Activated CD8-positive, alpha-beta memory T cell treated with anti-CD3 and anti-CD28 coated beads for 24 hours (primary cell): ENCODE data around the gene ABHD18.
"Not testable (repeated sequence)": the region's sequence is repeated elsewhere in the genome, so short reads cannot be mapped to it uniquely, and the experiment has no call there.

Source experiments
- DNase-seq: peaks from one replicate; pipeline ENCODE4 v3.0.0-alpha.2; 2020

Gene ABHD18

DNA sequence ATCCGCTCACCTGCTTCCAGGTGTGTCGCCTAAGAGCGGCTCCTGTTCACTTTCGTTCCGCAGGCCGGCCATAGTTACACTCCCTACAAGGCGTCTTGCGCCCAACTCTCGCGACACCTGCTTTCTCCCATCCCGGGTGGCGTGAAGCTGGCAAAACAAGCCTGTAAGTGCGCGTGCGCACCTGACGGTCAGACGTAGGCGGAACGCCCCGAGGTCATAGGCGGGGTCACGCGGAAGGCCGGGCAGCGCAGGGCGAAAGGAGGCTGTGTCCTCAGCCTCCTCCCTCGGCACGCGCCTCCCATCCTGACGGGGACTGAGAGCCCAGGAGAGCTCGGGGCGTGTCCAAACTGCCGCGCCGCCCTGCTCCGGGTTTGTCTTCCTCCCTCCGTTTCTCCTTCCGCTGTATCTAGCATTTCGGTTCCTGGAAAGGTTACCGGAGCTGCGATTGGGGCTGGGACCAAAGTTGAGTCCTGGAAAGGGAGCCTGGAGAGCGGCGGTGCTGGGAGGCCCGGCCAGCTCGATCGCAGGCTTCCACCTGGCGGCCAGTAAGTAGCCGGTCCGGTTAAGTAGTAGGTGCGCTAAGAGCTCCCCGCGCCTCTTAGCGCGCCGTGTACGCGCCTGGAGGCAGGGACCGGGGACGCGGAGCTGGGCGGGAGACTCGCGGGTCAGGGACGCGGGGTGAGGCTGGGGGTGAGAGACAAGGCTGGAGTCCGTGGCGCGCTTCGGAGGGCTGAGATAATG lies at the start of gene ABHD18, which contains the start of gene MFSD8:
ABHD18 (plus strand) TSS at position 345 of the 741 bp plus-strand sequence. CDS start 17,550 bp downstream, outside the sequence.
MFSD8 (minus strand) TSS at position 112 of the 741 bp plus-strand sequence; CDS start at position 72, 40 bp downstream.
- peak; percentile 98 for DNase-seq

DNA sequence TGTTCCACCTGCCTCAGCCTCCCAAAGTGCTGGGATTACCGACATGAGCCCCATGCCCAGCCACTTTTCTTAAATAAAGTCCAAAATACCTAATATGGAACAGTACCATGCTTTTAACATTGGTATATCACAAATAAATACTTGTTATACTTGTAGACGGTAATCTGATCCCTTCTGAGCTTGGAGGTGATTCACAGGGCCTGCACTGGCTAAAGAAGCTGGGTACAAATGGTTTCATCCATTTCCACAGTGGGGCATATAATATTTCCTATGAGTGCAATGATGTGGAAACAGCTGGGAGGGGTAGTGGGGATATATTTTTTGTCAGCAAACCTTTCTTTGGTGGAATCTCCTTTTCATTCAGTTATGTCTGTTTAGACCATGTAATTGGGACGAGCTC lies 48.7 kb upstream of the ABHD18 start:
- DNase-seq = no peak

DNA sequence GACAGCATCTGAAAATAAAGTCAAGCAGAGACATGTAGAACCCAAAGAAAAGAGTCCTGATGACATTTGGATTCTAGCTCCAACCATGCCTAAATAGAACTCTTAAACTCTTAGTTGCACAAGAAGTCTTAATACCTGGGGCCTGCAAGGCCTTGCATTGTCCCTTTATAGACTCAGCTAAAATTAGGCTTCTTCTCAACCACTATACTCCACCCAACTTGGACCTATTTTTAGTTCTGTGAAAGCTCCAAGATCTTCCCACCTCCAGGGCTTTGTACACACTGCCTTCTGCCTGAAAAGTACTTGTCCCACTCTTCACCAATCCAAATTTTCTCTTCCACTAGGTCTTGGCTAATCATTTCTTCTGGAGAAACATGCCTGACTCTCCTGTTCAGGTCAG lies 48.1 kb upstream of the ABHD18 start:
- no peak for DNase-seq

DNA sequence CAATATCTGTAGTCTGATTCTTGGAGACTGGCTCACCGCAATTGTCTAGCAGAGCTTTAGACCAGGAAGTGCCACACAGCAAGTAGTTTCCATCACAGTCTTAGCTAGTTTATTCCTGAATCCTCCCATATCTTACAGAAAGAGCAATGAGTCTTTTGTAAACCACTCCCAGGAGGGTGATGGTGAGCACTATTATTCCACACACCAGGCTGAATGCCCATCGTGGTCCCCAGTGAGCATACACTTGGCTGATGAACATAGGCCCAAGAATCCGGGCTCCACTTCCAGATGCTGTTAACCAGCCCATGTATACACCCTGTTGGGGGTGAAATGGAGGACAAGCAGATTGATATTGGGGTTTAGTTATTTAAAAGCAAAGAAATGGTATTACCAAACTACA lies 44.7 kb upstream of the ABHD18 start:
- DNase-seq = no peak

DNA sequence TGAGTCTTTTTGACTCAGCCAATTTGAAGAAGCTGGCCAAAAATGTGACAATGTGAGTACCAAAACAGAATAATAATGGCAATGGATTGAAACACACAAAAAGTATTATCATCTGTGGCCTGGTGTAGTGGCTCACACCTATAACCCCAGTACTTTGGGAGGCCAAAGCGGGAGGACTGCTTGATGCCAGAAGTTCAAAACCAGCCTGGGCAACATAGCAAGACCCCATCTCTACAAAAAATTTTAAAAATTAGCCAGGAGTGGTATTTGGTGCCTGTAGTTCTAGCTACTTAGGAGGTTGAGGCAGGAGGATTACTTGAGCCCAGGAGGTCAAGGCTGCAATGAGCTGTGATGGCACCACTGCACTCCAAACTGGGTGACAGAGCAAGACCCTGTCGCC lies 43.0 kb upstream of the ABHD18 start:
- DNase-seq = no peak

DNA sequence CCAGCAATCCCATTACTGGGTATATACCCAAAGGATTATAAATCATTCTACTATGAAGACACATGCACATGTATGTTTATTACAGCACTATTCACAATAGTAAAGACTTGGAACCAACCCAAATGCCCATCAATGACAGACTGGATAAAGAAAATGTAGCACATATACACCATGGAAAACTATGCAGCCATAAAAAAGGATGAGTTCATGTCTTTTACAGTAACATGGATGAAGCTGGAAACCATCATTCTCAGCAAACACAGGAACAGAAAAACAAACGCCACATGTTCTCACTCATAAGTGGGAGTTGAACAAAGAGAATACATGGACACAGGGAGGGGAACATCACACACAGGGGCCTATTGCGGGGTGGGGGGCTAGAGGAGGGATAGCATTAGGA lies 39.5 kb upstream of the ABHD18 start:
- not testable (repeated sequence) for DNase-seq

DNA sequence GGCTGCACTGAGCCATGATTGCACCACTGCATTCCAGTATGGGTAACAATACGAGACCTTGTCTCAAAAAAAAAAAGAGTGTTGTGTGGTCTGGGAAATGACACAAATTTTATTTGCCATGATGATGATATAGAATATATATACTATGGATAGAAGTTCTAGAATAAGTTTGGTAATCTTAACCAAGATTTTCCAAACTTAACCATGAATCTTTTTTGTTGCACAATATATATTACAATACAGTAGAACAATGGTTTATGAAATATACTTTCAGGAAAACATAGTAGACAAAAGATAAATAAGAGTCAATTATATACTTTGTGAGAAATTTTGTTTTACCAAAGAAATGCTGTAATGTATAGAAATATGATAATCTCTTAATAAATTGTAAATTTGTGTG lies 35.0 kb upstream of the ABHD18 start:
- no peak for DNase-seq

DNA sequence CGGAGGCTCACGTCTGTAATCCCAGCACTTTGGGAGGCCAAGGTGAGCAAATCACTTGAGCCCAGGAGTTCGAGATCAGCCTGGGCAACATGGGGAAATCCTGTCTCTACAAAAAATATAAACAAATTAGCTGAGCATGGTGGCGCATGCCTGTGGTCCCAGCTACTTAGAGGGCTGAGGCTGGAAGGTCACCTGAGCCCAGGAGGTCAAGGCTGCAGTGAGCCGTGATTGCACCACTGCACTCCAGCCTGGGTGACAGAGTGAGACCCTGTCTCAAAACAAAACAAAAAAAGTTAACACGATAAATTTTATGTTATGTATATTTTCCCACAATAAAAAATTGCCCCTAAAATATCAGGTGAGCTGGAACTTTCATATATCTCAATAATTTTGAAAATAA lies 33.4 kb upstream of the ABHD18 start:
- DNase-seq = not testable (repeated sequence)

DNA sequence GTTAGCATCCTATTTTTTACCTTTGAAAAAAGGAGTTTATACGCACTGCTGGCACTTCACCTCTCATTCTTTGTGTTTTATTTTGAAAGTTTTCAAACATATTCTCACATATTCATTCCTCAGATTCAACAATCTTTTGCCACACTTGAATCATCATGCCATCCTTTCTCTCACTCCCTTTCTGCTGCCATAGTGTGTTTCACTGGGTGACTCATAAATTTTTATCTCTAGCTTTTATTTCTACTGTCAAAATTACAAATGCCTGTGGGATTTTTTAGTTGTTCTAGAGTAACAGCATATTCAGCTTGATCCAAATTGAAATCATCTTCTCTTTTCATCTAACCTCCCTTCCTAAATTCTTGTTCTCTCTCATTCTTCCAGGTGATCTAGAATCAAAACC lies 28.2 kb upstream of the ABHD18 start:
- no peak for DNase-seq

DNA sequence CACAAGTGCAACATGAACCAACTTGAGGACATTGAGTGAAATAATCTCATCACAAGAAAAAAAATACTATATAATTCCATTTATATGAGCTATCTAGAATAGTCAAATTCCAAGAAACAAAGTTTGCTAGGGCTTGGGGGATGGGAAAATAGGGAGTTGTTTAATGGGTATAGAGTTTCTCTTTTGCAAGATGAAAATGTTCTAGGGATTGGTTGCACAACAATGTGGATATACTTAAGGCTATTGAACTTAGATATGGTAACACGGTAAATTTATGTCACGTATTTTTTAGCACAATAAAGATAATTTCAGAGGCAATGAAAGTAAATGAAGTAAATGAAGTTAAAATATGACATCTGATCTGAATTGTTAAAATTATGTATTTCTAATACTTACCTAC lies 8.1 kb upstream of the ABHD18 start:
- no peak for DNase-seq

DNA sequence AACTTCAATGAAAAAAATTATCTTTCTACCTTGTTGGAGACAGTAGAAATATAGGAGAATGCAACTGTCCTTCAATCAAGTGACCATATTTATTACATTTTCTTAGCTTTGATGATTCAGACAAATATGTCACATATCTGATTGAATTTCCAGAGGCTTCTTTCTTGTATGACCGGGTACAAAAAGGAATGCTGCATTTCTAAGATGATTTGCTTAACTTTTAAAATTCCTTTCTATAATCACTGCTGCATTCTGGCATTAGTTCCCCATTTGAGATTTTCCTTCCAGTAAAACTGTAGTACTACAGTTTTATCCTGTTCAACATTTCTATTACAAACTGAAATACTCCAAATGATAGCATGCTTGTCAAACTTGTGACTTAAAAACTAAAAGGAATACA lies 5.4 kb upstream of the ABHD18 start:
- no peak for DNase-seq

DNA sequence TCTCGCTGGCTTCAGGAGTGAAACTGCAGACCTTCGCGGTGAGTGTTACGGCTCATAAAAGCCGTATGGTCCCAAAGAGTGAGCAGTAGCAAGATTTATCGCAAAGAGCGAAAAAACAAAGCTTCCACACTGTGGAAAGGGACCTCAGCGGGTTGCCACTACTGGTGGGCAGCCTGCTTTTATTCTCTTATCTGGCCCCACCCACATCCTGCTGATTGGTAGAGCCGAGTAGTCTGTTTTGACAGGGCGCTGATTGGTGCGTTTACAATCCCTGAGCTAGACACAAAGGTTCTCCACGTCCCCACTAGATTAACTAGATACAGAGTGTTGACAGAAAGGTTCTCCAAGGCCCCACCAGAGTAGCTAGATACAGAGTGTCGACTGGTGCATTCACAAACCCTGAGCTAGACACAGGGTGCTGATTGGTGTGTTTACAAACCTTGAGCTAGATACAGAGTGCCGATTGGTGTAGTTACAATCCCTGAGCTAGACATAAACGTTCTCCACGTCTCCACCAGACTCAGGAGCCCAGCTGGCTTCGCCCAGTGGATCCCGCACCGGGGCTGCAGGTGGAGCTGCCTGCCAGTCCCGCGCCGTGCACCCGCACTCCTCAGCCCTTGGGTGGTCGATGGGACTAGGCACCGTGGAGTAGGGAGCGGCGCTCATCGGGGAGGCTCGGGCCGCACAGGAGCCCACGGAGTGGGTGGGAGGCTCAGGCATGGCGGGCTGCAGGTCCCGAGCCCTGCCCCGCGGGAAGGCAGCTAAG lies 1.4 kb upstream of the ABHD18 start:
- DNase-seq = peak; percentile 58

DNA sequence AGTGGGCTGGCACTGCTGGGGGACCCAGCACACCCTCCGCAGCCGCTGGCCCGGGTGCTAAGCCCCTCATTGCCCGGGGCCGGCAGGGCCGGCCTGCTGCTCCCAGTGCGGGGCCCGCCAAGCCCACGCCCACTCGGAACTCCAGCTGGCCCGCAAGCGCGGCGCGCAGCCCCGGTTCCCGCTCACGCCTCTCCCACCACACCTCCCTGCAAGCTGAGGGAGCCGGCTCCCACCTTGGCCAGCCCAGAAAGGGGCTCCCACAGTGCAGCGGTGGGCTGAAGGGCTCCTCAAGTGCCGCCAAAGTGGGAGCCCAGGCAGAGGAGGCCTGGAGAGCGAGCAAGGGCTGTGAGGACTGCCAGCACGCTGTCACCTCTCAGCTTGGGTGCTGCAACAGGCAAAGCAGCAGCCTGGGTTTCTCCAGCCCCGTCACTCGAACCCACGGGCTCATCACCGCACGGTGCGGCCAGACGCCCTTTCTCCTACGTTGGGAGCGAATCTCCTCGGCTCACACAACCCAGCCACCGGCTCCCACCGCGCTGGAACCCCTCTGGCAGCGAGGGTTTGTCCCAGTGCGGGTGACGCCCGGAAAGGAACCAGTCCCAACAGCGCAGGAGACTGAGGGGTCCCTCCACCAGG lies 662 bp upstream of the ABHD18 start:
- not testable (repeated sequence) for DNase-seq

DNA sequence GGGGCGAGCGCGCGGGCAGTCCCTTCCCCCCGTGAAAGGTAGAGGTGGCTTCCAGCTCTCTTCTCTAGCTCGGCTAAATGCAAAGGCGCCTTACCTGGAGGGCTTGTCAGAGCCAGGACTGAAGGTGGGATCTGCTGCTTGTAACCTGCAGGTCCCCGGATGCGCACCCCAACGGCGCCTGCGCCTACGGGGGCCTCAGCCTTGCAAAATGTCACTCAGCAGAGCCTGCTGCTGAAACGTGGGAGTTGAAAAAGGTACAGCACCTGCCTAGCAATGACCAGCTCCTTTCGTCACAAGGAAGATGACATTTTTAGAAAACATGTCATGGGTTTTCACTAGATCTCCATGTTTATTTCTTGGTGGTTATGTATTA lies 583 bp downstream of the ABHD18 start:
- DNase-seq = peak; percentile 86

DNA sequence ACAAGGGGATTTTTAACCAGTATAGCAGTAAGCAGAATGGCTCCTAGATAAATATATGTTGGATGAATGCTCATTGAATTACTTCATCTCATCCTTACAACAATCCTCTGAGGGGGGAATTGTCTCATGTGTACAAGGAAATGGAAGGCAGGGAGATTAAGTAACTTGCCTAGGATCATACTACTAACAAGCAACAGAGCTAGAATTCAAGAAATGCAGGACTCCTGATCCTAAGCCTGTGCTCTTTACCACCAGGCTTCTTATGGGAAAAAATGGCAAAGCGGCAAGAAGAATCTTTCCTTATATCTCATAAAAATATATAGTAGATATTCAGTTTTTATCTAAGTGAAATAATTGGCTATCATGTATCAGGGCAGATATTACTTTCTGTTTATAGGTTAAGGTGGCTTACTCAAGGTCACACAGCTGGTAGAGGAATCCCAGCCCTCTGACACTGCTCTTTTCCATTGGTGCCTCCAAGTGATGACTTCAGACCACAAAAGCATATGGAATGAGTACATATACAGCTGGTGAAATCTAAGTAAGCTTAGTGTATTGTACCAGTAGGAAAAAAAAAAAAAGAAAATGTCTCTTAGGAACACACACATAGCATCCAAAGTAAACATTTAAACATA lies 2.1 kb downstream of the ABHD18 start:
- no peak for DNase-seq

DNA sequence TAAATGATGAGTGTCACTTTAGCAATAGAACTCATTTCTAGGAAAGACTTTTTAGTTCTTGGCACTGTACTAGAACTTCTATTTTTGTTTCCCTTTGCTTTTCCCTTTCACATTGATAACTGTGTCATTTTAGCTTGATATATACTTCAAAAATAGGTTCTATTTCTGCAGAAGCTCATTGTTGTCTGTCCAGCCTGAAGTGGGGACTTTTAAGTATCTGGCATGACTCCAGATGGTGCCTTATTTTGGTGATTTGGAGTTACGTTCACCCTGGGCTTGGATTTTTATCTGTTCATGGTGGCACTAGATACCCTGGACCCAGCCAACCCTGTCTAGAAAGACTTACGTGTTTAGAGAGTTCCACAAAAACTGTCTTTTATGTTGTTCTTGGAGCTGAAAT lies 3.4 kb downstream of the ABHD18 start:
- no peak for DNase-seq

DNA sequence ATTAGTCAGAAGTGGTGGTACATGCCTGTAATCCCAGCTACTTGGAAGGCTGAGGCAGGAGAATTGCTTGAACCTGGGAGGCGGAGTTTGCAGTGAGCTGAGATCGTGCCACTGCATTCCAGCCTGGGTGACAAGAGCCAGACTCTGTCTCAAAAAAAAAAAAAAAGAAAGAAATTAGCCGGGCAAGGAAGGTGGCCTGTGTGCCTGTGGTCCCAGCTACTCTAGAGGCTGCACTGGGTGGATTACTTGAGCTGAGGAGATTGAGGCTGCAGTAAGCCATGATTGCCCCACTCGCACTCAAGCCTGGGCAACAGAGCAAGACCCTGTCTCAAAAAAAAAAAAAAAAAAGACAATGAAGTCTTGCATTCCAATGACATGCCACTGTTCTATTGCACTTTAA lies 5.7 kb downstream of the ABHD18 start:
- not testable (repeated sequence) for DNase-seq

DNA sequence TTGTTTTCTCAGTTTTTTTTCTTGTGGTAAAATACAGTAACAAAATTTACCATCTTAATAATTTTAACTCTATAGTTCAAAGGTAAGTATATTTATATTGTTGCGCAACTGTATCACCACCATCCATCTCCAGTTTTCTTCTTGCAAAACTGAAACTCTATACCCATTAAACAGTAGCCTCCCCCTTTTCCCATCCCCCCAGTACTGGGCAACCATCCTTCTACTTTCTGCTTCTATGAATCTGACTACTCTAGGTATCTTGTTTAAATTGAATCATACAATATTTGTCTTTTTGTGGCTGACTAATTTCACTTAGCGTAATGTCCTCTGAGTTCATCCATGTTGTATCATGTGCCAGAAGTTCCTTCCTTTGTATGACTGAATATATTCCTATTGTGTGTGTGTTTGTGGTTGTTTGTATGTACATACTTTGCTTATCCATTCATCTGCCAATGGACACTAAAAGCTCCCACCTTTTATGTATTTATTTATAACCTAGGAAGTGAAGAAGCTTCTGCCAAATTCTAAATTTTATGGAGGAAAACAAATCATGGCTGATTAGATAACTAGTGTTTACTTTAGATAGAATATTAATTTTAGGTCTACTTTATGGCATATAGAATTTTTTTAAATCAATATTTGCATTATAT lies 10.0 kb downstream of the ABHD18 start:
- DNase-seq = no peak

DNA sequence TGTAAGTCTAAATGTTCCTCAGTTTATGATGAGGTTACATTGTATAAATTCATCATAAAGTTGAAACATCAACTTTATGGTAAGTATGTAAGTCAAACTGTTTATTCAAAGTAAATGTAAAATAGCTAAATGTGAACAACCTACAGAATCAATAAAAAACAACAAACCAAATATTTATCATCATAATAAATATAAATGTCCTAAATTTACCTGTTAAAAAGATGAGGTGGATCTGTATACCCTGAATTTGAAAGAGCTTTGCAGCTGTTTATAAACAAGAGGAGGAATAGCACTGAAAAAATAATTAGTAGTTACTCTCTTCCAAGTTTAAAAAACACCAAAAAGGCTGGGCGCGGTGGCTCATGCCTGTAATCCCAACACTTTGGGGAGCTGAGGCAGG lies 13.7 kb downstream of the ABHD18 start:
- DNase-seq = no peak

DNA sequence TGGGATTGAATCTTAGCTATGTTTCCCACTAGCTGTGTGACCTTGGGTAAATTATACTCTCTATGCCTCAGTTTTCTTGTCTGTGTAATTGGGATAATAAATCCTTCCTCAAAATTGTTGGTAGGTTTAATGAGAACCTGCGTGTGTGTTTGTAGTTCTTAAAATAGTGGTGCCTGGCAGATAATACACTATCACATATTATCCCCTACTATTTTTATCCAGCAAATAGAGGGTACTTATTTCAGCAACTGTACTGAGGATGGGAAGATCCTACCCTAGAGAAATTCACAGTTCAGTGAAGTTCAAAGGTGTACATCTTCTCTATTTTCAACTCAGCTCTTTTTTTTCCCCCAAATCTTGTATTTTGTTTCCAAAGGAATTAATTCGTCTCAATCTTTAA lies 17.2 kb downstream of the ABHD18 start:
- no peak for DNase-seq

DNA sequence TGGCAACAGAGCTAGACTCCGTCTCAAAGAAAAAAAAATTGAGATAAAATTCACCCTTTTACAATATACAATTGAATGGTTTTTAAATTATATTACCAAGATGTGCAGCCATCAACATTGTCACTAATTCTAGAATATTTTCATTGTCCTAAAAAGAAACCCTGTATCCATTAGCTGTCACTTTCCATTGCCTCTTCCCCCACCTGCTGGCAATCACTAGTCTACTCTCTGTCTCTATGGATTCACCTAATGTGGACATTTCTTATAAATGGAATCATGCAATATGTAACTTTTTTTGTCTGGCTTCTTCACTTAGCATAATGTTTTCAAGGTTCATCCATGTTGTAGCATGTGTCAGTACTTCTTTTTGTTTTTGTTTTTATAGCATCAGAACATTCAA lies 20.8 kb downstream of the ABHD18 start:
- no peak for DNase-seq

DNA sequence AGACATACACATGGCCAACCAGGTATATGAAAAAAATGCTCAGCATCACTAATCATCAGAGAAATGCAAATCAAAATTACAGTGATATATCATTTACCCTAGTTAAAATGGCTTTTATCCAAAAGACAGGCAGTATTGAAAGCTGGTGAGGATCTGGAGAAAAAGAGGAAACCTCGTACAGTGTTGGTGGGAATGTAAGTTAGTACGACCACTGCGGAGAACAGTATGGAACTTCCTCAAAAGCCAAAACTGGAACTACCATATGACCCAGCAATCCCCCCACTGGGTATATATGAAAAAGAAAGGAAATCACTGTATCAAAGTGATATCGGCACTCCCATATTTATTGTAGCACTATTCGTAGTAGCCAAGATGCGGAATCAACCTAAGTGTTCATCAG lies 23.4 kb downstream of the ABHD18 start:
- no peak for DNase-seq

DNA sequence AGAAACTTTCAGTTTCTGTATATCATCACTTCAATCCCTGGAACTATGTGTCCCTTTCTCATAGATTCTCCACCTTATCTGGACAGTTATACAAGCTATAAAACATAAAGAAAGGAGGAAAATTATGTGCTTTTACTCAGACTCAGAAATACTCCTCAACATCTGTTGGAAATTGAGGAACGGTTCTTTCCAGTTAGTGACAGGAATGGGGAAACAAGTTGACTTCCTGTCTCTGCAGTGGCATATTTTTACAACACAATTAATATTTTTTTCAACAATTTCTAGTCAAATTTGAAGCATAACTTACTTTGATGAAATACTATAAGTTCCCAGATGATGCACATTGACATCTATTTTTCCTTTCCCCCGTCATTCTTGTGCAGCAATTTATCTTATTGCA lies 27.9 kb downstream of the ABHD18 start:
- DNase-seq = no peak
